Measurements from ENCODE around the gene SORBS1.

GRCh38 chr10:95437669-95438068 lies 123.5 kb downstream of the SORBS1 start:
- TF ChIP-seq JUND (IDR thresholded peaks at IDR 0.05) (no peak), FOXA2 (IDR thresholded peaks at IDR 0.05) (no peak), NR2F2 (IDR thresholded peaks at IDR 0.05) (no peak), RAD21 (IDR thresholded peaks at IDR 0.05) (no peak)
- TF ChIP-seq, protein P1, sequence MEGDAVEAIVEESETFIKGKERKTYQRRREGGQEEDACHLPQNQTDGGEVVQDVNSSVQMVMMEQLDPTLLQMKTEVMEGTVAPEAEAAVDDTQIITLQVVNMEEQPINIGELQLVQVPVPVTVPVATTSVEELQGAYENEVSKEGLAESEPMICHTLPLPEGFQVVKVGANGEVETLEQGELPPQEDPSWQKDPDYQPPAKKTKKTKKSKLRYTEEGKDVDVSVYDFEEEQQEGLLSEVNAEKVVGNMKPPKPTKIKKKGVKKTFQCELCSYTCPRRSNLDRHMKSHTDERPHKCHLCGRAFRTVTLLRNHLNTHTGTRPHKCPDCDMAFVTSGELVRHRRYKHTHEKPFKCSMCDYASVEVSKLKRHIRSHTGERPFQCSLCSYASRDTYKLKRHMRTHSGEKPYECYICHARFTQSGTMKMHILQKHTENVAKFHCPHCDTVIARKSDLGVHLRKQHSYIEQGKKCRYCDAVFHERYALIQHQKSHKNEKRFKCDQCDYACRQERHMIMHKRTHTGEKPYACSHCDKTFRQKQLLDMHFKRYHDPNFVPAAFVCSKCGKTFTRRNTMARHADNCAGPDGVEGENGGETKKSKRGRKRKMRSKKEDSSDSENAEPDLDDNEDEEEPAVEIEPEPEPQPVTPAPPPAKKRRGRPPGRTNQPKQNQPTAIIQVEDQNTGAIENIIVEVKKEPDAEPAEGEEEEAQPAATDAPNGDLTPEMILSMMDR (IDR thresholded peaks at IDR 0.05; ENCODE audit: low read depth, low read length, missing input control): no peak
- TF ChIP-seq, protein P2, sequence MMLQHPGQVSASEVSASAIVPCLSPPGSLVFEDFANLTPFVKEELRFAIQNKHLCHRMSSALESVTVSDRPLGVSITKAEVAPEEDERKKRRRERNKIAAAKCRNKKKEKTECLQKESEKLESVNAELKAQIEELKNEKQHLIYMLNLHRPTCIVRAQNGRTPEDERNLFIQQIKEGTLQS (IDR thresholded peaks at IDR 0.05): no peak
- TF ChIP-seq, protein P3, sequence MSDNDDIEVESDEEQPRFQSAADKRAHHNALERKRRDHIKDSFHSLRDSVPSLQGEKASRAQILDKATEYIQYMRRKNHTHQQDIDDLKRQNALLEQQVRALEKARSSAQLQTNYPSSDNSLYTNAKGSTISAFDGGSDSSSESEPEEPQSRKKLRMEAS (IDR thresholded peaks at IDR 0.05): no peak

Data from liver (tissue), 3 donors.